Loucy (cell line): ENCODE results near the gene GNS.
"Not testable (repeated sequence)": the region's sequence is repeated elsewhere in the genome, so short reads cannot be mapped to it uniquely, and the experiment has no call there.

Experiments used
- H2AFZ ChIP-seq: fragments of 200-600 bp; sonication (generic); 2 replicates; pipeline ENCODE4 v1.6.0; 2016; ENCODE audit warnings: antibody characterized with exemption, mild to moderate bottlenecking, low read length, moderate library complexity
- H3F3A ChIP-seq: fragments of 200-600 bp; 2 replicates; pipeline ENCODE4 v1.6.0; 2016; ENCODE audit warnings: antibody characterized with exemption, low read depth, mild to moderate bottlenecking
- H3K27me3 ChIP-seq: fragments of 200-600 bp; sonication (generic); 2 replicates; pipeline ENCODE4 v1.6.1; 2014; ENCODE audit warnings: low read length, mild to moderate bottlenecking; ENCODE audit not compliant: insufficient read depth, poor library complexity, severe bottlenecking
- H3K36me3 ChIP-seq: fragments of 200-600 bp; sonication (generic); 2 replicates; pipeline ENCODE4 v1.6.1; 2016; ENCODE audit warnings: low read length; ENCODE audit not compliant: insufficient read depth
- H3K4me1 ChIP-seq: fragments of 200-600 bp; sonication (generic); 2 replicates; pipeline ENCODE4 v1.5.1; 2014; ENCODE audit warnings: low read length, mild to moderate bottlenecking; ENCODE audit not compliant: insufficient read depth, poor library complexity, severe bottlenecking
- H3K4me2 ChIP-seq: fragments of 200-600 bp; sonication (generic); 2 replicates; pipeline ENCODE4 v1.6.0; 2014; ENCODE audit warnings: antibody characterized with exemption, low read length, low read depth, mild to moderate bottlenecking; ENCODE audit not compliant: poor library complexity, severe bottlenecking
- H3K4me3 ChIP-seq: fragments of 200-600 bp; sonication (generic); 2 replicates; pipeline ENCODE4 v1.5.1; 2014; ENCODE audit warnings: low read length, mild to moderate bottlenecking, mixed read lengths; ENCODE audit not compliant: poor library complexity, severe bottlenecking
- H3K79me2 ChIP-seq: fragments of 200-600 bp; sonication (generic); 2 replicates; pipeline ENCODE4 v1.6.1; 2014; ENCODE audit warnings: low read length; ENCODE audit not compliant: insufficient read depth
- H3K9ac ChIP-seq: fragments of 200-600 bp; sonication (generic); 2 replicates; pipeline ENCODE4 v1.6.0; 2014; ENCODE audit warnings: mild to moderate bottlenecking, low read depth, low read length, moderate library complexity; ENCODE audit not compliant: poor library complexity, severe bottlenecking
- H3K9me2 ChIP-seq: fragments of 200-600 bp; sonication (generic); replicated peaks from 2 replicates; pipeline ENCODE4 v1.6.1; 2016; ENCODE audit warnings: low read depth, low read length, mixed read lengths
- H3K9me3 ChIP-seq: fragments of 200-600 bp; sonication (generic); 2 replicates; pipeline ENCODE4 v1.6.1; 2014; ENCODE audit warnings: mild to moderate bottlenecking, antibody characterized with exemption, low read length, low read depth; ENCODE audit not compliant: insufficient read depth
- H4K20me1 ChIP-seq: fragments of 200-600 bp; sonication (generic); 2 replicates; pipeline ENCODE4 v1.6.0; 2014; ENCODE audit warnings: antibody characterized with exemption, low read length, mild to moderate bottlenecking; ENCODE audit not compliant: insufficient read depth, poor library complexity, severe bottlenecking
- EZH2phosphoT487 ChIP-seq: fragments of 200-600 bp; IDR thresholded peaks from 2 replicates; pipeline ENCODE4 v1.6.1; 2018; ENCODE audit warnings: antibody characterized with exemption, mild to moderate bottlenecking, moderate library complexity, borderline replicate concordance
- TF ChIP-seq, protein P1 (sequence below): fragments of 200-600 bp; sonication (generic); conservative IDR thresholded peaks from 2 replicates; pipeline ENCODE4 v1.5.1; 2014; ENCODE audit warnings: mild to moderate bottlenecking, antibody characterized with exemption, low read length

The GNS gene

DNA sequence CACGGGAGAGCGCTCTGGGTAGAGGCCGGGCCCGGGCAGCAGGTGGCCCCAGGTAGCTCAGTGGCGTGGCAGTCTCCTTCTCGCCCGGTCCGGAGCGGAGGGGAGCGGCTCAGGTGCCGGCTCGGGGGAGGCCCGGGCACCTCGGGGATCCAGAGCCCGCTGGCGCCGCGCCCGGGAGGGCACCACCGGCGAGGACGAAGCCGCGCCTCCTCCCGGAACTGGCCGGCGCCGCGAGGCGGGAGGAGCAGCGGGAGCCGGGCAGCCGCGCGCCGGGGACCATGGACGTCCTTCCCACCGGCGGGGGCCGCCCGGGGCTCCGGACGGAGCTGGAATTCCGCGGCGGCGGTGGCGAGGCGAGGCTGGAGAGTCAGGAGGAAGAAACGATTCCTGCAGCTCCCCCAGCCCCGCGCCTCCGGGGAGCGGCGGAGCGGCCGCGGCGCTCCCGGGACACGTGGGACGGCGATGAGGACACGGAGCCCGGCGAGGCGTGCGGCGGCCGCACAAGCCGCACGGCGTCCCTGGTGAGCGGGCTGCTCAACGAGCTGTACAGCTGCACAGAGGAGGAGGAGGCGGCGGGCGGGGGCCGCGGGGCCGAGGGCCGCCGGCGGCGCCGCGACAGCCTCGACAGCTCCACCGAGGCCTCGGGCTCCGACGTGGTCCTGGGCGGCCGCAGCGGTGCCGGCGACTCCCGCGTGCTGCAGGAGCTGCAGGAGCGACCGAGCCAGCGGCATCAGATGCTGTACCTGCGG, 21.5 kb upstream of the GNS start:
- no peaks in the 10 kb centered on the region for H3K36me3 ChIP-seq
- H2AFZ ChIP-seq: no peak overlapping the region
- no peaks in the 10 kb centered on the region for H3K4me1 ChIP-seq
- peaks cover 3% of the 10 kb centered on the region for H3K27me3 ChIP-seq
- no peak overlapping the region for H3K4me2 ChIP-seq
- H3K9me2 ChIP-seq: no peaks in the 10 kb centered on the region
- no peak overlapping the region for H3K4me3 ChIP-seq
- H4K20me1 ChIP-seq: no peaks in the 10 kb centered on the region
- no peaks in the 10 kb centered on the region for H3K79me2 ChIP-seq
- H3K9me3 ChIP-seq: peaks cover 5% of the 10 kb centered on the region; the same call in 1 of the 2 replicates
- H3K9ac ChIP-seq: no peak overlapping the region
- TF ChIP-seq EZH2phosphoT487: no peak
- TF ChIP-seq, protein P1, sequence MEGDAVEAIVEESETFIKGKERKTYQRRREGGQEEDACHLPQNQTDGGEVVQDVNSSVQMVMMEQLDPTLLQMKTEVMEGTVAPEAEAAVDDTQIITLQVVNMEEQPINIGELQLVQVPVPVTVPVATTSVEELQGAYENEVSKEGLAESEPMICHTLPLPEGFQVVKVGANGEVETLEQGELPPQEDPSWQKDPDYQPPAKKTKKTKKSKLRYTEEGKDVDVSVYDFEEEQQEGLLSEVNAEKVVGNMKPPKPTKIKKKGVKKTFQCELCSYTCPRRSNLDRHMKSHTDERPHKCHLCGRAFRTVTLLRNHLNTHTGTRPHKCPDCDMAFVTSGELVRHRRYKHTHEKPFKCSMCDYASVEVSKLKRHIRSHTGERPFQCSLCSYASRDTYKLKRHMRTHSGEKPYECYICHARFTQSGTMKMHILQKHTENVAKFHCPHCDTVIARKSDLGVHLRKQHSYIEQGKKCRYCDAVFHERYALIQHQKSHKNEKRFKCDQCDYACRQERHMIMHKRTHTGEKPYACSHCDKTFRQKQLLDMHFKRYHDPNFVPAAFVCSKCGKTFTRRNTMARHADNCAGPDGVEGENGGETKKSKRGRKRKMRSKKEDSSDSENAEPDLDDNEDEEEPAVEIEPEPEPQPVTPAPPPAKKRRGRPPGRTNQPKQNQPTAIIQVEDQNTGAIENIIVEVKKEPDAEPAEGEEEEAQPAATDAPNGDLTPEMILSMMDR: no peak
- no peaks in the 10 kb centered on the region for H3F3A ChIP-seq

DNA sequence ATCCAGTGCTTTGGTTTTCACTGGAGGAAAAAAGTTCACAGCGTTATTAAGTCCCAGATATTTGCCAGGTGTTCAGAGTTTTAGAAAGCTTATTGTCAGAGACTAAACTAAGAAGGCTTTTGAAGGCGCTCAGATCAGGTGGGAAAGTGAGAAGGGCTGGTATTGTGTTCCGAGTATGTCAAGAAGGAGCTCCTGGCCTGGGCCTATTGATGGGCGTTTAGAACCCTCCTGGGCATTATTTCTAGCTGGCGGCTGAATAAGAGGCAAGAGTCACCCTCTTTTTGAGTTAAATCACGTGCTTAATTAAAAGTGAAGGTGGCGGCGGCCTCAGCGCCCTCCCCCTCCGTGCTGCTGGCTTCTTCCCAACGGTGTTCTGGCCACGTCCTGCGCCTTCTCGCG, 20.9 kb upstream of the GNS start:
- Histone ChIP-seq H4K20me1 (no peaks in the 10 kb centered on the region), H3K9me2 (no peaks in the 10 kb centered on the region), H3K4me3 (no peak overlapping the region), H3K36me3 (no peaks in the 10 kb centered on the region), H2AFZ (no peak overlapping the region), H3F3A (no peaks in the 10 kb centered on the region), H3K79me2 (no peaks in the 10 kb centered on the region), H3K4me1 (no peaks in the 10 kb centered on the region), H3K9me3 (peaks cover 8% of the 10 kb centered on the region; the same call in 1 of the 2 replicates), H3K27me3 (peaks cover 5% of the 10 kb centered on the region), H3K9ac (no peak overlapping the region), H3K4me2 (no peak overlapping the region)
- TF ChIP-seq, protein P1: no peak
- TF ChIP-seq EZH2phosphoT487: no peak

DNA sequence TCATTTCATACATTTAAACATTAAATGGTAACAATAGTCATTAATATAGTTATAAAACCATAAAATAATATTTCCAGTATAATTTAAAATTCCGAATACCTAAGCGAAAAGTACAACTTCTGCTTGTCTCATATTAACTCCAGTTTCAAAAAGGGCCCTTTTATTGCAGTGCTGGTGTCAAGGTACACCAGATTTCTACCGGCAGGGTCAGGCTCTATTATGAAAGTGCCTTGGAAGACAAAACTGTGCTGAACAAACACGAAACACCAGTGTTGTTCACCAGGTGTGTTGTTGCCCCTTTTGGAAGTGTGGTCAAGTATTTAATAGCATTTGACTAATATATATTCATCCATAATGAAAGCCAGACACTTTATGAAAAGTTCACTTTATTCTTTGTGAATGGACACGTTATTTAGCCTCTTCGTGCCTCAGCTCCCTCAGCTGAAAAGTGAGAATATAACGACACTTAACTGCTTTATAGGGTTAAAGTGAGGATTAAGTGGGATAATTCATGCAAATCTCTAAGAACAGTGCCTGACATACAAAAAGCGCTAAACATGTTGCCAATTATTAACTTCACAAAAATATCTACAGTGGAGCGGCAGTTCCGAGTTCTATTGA, 20.3 kb upstream of the GNS start:
- peaks cover 8% of the 10 kb centered on the region; the same call in 1 of the 2 replicates for H3K9me3 ChIP-seq
- H3K4me2 ChIP-seq: no peak overlapping the region
- no peak overlapping the region for H2AFZ ChIP-seq
- H3K27me3 ChIP-seq: peaks cover 5% of the 10 kb centered on the region
- no peaks in the 10 kb centered on the region for H3K9me2 ChIP-seq
- no peaks in the 10 kb centered on the region for H3K79me2 ChIP-seq
- H3K36me3 ChIP-seq: no peaks in the 10 kb centered on the region
- H3F3A ChIP-seq: no peaks in the 10 kb centered on the region
- H4K20me1 ChIP-seq: no peaks in the 10 kb centered on the region
- no peak overlapping the region for H3K4me3 ChIP-seq
- H3K9ac ChIP-seq: no peak overlapping the region
- H3K4me1 ChIP-seq: no peaks in the 10 kb centered on the region
- no peak for TF ChIP-seq EZH2phosphoT487
- TF ChIP-seq, protein P1: no peak

DNA sequence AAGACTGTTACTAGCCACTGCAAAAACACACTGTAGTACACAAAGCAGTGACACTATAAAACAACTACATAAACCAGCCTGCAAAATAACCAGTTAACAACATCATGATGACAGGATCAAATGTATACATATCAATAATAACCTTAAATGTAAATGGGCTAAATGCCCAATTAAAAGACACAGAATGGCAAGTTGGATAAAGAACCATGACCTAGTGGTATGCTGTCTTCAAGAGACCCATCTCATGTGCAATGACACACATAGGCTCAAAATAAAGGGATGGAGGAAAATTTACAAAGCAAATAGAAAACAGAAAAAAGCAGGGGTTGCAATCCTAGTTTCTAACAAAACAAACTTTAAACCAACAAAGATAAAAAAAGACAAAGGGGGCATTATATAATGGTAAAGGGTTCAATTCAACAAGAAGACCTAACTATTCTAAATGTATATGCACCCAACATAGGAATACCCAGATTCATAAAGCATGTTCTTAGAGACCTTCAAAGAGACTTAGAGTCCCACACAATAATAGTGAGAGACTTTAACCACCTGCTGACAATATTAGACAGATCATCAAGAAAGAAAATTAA, 16.0 kb upstream of the GNS start:
- H2AFZ ChIP-seq, H3K4me3 ChIP-seq, H3K4me2 ChIP-seq, H3F3A ChIP-seq, H4K20me1 ChIP-seq, H3K79me2 ChIP-seq, H3K9me2 ChIP-seq, H3K4me1 ChIP-seq, H3K36me3 ChIP-seq, H3K27me3 ChIP-seq, H3K9ac ChIP-seq: not testable (repeated sequence)
- peaks cover 13% of the 10 kb centered on the region; the same call in 1 of the 2 replicates for H3K9me3 ChIP-seq
